Posterior cingulate gyrus (tissue), 11 donors: ENCODE measurements around the gene ITGA6.

ENCODE experiments used
- DNase-seq, 10 donors: peaks; one replicate each; pipeline versions ENCODE4 v3.0.0 to v3.0.0-alpha.2; 2020 to 2021; ENCODE audit warnings: mixed read lengths in 3 of 10
- intact Hi-C: fragments of 100-400 bp; cut with DNase I; formaldehyde crosslinking; loops from one replicate; pipeline ENCODE4 v1.15.1; 2023

The ITGA6 gene

DNA sequence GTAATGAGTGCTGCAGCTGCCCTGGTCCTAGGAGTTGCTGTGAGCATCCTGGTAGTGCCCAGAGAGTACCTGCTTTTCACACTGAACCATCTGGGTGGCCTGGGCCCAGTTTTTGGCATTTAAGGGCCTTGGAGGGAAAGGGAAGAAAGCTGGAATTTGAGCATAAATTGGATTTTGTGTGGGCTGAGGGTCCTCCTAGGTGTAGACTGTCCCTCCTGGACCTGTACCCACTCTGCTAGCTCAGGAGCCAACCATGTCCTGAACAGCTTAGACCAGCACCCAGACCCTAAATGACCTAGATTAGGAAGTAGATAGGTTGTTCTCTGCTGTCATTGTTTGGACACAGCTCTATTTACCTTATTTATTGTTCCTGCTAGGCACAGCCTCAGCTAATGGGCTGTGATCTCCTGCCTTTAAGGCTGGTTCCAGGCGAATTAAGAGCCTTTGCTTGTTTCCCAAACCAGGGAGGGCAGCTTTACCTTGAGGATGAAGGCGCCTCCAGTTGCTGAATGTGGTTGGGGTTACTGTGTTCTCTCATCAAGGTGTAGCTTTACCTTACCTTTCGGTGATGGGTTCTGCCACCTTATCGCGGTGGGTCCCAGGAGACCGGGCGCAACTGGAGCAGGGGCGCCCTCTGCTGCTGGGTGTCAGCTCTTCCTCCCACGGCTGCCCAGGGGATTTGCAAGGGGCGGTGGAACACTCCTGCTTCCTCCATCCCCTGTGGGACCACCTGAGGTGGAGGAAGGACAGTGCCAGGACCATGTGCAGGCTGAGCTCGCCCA lies 34.4 kb downstream of the ITGA6 start:
- intact Hi-C loops = loop anchor here (10.0 kb wide), 1 partner anchor 887 kb away; no protein-coding TSS in a partner anchor

DNA sequence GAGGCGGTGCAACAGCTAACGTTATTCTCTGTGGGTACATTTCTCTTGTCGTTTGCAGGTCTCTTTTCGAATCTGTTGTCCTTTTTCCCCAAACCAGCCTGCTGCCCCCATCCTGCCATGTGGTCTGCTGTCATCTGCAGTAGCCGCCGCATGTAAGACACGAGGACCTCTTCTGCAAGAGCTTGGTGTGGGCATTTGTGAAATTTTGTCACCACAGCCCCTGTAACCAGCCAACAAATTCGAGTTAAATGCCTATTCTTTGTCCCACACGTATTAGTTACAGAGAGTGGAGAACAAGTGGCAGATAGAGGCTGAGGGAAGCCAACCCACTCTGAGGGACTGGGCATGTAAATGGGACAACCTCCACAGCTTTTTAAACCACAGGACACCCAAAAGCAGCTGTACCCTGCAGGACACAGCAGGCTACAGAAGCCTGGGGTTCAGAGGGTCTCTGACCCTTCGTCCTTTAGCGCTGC lies 35.0 kb downstream of the ITGA6 start:
- intact Hi-C loops = loop anchor here (10.0 kb wide), 1 partner anchor 888 kb away; no protein-coding TSS in a partner anchor
- DNase-seq = no peak

More for the DNA sequence above, 34.4 kb downstream of the ITGA6 start:
- DNase-seq = peak; percentile 32 to 94 (median 58)

DNA sequence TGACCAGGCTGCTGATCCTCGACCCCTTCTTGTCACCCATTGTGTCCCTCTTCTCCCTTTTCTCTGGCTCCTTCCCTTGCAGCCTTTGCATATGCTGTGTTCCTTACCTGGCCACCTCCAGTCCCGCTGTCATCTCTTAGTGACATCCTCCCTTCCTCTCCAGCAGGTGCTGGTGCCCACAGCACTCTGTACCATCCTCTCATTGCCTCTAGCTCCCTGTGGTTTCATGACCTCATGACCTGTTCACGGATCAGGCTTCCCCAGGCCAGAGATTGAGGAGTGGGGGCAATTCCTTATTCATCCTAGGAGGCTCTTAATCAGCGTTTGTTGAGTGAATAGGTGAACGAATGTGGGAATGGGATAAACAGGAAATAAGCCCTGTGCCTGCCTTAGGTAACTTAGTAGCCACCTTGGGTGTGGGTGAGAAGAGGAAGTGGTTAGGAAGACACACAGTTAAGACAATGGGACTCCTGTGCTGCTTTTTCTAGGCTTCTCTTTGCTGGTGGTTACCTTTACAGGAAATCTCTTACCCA lies 35.5 kb downstream of the ITGA6 start:
- intact Hi-C loops = loop anchor here (10.0 kb wide), 1 partner anchor 888 kb away; no protein-coding TSS in a partner anchor
- no peak for DNase-seq

DNA sequence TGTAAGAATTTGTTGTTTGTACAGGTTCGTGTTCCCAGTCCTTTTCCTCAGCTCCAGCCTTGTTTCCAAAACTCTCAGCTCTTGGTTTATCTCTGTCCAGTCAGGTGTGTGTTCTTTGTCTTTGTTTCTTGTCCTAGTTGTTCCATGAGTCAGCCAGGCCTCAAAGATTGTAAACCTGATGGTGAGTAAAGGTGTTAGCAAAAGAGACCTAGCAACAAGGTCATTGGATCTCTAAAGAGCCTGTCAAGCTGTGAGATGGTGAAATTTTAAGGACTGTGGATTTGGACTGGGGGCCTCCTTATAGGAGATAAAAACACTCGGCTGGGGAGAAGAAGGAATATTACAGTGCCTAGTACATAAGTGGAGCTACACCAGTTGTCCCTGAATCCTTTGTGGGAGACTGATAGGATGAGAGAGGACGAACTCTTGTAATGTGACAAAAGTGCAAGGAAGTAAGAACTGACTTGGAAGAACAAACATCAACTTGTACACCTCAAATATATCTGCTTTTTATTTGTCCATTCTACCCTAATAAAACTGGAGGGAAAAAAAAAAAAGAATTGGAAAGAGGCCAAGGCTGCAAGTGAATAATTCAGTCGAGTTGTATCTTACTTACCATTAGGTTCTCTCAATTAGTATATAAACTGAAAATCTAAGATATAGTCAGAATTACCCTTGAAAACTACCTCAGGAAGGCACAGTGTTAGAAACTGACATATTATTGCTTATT lies 37.2 kb downstream of the ITGA6 start:
- no peak for DNase-seq
- intact Hi-C loops = loop anchor here (1.0 to 10.0 kb wide), 3 partner anchors 292 to 890 kb away; no protein-coding TSS in a partner anchor

DNA sequence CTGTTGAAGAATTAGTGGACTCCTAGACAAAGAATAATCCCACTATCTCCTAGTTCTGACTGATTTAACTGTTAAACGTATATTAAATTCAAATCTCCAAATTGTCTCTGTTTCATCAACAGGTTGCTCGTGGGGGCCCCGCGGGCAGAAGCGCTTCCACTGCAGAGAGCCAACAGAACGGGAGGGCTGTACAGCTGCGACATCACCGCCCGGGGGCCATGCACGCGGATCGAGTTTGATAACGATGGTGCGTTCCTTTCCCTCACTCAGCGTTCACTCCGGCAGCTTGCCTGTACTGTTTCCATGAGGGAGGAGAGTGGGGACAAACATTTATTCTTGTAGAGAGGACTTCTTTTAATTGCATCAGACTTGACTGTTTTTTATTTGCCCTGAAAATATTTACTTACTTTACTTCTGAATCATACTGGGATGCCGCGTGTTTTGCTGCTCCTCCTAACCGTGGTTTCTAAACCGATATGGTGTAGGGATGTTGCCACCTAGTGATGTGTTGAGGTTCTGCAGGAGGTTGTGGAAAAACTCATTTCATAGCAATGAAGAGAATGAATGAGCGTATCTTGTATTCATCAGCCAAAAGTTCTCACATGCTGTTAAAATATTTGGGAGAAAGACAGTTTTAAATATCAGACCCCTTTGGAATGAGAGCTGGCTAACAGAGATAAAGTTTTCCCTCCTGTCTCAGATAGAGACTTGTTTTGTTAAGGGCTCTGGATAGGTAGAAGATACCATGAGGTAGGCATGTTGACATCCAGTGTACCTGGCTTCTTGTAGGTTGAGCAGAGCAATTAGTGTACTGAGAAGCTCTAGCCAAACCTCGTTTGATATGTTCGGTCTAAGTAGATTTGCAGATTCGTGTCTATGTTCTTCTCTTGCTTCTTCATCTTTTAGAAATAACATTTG lies 38.3 kb downstream of the ITGA6 start:
- intact Hi-C loops = loop anchor here (1.0 to 10.0 kb wide), 3 partner anchors 293 to 891 kb away; no protein-coding TSS in a partner anchor
- DNase-seq = peak in 8 of 10 donors; percentile 54 to 88 (median 69)

DNA sequence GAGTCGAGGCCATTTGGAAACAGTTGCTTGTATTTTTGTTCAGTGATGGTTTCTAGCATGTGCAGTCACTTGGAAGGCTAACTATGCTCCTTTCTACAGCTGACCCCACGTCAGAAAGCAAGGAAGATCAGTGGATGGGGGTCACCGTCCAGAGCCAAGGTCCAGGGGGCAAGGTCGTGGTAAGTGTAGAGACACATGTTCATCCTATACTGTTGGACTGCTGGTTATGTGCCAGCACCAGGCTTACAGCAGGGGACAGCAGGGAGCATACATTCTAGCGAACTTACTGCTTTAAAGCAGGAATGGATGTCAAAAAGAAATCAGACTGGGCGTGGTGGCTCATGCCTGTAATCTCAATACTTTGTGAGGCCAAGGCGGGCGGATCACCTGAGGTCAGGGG lies 40.0 kb downstream of the ITGA6 start:
- intact Hi-C loops = loop anchor here (5.0 to 10.0 kb wide), 2 partner anchors 765 to 893 kb away; no protein-coding TSS in a partner anchor
- no peak for DNase-seq

DNA sequence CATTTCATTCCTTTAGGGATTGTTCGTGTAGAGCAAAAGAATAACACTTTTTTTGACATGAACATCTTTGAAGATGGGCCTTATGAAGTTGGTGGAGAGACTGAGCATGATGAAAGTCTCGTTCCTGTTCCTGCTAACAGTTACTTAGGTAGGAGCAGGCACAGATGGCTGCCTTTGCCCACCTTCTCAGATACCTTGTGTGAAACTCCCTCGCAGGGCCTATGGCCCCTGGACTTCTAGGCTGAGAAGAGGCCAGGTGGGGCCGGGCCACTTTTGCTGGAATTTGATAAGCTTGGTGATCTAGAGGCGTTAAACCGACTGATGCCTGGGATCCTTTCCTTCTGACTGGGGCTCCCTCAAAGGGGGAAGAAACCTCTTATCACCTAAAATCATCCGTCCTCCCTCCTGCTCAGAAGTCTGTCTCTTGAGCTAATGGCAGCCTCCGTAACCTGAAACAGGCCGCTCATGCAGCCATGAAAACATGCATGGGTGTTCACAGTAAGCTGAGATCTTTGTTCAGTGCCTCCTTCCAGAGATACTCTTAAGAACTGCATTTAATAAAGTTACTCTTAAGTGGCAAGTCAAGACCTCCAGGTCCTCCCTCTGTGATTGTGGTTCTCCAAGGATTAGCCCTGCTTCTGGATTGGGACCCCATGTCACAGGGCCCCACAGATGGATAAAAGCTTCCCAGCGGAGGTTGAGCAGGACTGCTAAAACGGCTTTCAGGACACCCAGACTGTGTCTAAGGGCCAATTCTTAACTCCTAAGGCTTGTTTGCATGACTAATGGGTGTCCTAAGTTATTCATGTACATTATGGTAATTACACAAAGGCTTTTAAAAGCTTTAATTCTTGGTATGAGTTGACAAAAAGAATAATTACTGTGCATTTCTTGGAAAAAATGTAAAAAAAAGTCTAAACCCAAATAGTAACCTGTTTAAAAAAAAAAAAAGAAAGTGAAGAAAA lies 43.9 kb downstream of the ITGA6 start:
- DNase-seq = no peak
- intact Hi-C loops = no loop called here

DNA sequence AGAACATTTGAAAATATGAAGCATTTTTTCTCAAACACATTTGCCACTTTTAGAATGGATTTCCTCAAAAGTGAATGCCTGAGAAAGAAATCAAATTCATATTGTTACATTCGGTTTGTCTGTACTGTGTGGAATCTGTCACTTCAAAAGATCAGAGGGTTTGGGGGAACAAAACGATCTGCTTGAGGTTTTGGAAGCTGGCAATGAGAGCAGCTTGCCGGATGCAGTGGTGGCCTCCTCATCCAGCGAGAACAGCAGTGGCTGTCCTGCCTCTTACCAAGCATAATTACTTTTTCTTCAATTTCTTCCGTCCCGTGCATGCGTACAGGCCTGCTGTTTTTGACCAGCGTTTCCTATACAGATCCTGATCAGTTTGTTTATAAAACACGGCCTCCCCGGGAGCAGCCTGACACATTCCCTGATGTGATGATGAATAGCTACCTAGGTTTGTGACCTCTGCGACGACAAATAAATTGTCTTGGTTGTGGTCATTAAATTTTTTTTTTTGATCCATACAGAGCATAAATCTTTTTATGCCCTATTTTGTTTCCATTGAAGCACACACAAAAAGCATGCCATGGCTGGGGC lies 45.2 kb downstream of the ITGA6 start:
- intact Hi-C loops = no loop called here
- no peak for DNase-seq

DNA sequence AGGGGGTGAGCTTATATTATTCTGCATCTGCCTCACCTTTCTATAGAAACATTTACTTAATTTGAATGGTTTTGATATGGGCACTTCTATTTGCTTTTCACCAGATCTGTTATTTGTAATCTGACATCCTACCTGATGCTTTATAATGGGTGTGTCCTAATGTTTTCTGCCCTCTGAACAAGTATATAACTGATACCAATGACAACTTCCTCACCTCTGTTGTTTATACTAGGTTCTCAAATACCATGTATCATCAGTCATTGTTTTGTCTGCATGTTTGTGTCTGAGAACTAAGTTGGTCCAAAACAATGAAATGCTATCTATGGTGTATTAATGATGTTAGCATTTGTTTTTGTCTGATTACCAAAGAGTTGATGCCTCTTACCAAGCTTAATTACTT lies 45.8 kb downstream of the ITGA6 start:
- DNase-seq = no peak
- intact Hi-C loops = no loop called here

DNA sequence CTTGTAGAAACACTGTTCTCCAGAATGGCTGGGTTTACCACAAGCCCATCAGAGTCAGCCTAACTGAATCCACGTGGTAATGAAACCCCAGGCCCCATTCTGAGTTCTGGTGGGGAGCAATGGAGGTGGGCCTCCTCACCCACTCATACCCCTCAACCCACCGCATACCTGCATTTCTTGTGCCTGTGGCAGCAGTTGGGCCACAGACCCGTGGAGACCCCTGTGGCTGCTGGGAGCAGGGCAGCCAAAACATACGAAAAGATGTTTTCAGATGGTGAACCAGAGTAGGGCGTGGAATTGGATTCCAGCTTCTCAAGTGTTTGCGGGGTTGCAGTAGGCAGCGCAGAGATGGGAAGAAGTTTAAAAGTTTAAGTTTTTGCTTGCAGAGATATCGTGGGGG lies 51.0 kb downstream of the ITGA6 start:
- DNase-seq = no peak
- intact Hi-C loops = no loop called here

DNA sequence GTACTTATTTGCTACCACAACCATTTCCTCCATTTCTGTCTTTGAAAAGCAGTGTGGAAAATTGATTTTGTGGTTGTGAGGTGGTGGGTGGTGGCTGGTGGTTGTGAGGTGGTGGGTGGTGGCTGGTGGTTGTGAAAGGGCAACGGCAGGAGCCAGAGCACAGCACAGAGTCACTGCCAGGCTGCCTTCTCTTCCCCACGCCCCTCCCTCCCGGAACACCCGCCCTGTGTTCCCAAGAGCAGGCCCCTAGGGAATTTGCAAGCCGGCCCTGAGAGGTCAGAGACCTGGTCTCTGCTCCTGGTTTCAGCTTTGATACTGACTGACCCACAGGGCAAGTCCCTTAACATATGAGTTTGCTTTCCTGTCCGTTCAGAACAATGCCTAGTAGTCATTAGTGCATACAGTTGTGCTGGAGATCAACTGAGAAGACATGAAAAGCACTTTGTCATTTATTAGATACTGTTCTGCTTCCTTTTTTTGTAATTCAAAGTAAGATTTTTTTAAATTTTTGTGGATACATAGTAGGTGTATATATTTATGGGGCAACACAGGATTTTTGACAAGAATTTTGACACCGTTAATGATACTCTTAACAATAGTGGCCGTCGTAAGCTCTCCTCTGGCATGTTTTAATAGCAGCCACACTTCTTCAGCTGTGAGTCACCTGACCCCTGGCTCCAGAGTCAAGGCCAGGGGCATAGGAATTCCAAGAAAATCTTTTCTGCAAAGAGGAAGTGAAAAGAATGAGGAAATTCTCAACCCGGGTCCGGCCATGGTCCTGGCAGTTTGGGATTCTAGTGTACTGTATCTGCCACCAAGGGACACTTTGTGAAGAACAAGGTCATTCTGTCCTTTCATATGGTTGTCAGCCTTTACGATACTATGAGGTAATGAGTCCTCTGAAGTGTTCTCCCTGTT lies 53.2 kb downstream of the ITGA6 start:
- intact Hi-C loops = no loop called here
- no peak for DNase-seq

DNA sequence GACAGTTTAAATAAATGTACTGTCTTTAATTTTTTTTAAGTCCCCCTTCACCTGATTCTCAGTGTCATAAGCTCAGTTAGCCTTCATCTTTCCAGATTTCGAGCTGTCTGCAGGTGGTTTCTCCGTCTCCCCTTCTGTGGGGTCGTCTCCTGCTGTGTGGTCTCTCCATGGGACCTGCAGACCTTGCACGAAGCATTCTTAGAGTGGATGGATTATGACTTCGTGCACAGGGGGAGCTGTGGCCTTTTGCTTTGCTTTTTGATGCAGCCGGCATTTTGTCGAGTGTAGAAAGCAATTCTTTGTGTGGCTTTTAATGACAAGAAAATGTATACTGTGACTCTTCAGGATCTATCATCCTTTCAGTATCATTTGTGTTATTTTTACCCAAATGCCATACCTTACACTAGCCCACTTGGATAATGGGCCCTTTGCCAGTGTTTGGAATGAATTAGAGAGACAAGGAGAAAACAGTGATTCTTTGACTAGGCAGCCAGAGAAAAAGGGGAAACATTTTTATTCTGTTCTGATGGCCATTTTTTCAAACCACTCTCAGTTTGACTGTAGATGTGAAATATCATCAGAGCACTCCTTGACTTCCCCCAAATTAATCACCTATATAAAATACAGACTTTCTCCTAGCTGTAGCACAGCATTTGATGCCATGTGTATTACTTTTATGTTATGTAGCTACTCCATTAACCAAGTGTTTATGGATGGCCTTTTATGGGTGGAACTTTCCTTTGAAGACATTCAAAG lies 54.3 kb downstream of the ITGA6 start:
- DNase-seq = no peak
- intact Hi-C loops = no loop called here

DNA sequence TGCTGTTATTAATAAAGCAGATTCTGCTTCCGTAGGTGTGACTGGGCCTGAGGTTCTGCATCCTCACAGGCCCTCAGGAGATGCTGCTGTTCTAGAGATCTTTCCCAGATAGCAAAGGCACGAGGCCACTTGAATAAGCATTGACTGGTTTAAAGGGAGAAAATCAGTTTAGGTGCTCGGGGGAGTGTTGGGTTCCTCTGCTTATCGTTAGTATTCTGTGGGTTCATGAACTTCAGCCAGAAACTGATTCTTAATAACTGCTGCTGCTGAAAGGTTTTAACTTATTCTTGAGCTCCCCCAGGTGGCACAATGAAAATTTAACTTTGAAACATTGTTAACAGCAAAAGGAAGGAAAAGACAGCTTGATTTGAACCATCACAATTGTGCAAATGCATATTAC lies 56.9 kb downstream of the ITGA6 start:
- intact Hi-C loops = no loop called here

DNA sequence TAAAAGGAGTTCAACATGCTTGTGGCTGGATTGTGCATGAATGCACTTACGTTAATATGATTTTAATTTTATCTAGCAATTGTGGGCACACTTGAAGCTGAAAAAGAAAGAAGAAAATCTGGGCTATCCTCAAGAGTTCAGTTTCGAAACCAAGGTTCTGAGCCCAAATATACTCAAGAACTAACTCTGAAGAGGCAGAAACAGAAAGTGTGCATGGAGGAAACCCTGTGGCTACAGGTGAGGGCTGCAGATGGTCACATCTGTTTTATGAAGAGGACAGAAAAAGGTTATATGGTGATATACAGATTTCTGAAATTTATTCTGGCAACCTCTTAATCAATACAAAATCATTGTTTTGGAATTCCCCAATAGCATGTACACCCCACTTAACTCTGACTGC lies 57.3 kb downstream of the ITGA6 start:
- intact Hi-C loops = no loop called here
- no peak for DNase-seq

More for the DNA sequence above, 56.9 kb downstream of the ITGA6 start:
- DNase-seq = no peak

DNA sequence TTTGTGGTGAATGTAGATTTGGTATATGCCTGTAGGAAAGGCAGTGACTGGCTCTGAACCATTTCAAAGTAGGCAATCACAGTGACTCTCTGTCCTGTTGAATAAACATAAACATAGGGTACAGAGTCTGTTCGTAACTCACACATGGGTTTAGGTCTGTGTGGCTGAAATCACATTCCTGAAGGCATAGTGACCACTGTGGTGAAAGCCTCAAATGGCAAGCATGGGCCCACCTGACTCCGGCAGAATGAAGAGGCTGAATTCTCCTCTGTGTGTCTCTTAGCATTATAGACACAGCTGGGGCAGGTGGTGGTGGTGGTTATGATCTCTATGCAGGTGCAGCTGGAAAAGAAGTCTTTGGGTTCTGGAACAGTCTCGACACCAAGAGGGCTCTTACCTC lies 61.2 kb downstream of the ITGA6 start:
- intact Hi-C loops = no loop called here
- DNase-seq = no peak

DNA sequence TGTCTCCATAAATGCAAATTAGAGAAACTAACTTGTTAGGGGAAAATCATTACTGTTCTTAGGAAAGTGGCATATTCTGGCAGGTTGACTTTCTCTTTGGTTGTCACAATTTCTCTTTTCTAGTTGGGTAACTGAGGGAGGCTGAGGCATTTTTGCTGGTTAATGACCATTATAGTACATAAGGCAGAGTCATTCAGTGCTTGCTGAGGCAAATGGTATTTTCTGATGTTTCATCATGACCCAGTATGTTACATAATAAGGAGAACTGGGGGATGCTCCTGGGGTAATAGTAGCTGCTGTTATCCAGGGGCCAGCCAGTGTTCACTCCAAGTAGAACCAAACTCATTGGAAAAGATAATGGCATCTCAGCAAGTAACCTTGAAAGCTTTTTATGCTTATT lies 62.3 kb downstream of the ITGA6 start:
- intact Hi-C loops = no loop called here
- DNase-seq = no peak

DNA sequence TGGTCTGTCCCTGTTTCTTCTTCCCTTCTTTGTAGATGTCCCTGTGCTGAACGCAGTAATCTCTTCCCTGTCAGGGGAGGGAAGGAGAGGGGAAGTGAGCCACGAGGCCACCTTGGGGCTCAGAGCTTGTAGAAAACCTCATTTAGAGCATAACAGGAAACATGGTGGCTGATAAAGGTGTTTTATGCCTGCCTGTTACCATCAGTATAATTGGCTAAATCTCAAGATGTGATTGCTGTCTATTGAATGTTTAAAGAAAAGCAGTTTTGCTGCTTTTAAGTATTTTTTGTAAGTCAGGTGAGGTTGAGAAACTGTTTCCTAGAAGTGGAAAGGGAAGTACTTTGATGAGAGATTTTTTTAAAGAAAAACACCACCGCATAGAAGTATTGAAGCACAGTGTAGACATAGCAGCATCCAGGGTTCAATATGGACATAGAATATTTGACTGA lies 68.8 kb downstream of the ITGA6 start:
- no peak for DNase-seq
- intact Hi-C loops = no loop called here
